Mucosa of rectum (tissue), 2 donors: ENCODE measurements around the gene PTPRK.

Experiments
- H3K27ac ChIP-seq, 2 donors: one replicate each; pipeline ENCODE4 v1.7.0; 2013; ENCODE audit warnings: inconsistent platforms in 2 of 2, low read depth in 2 of 2, low read length in 2 of 2
- H3K27me3 ChIP-seq, 2 donors: one replicate each; pipeline ENCODE4 v1.7.0; 2013; ENCODE audit warnings: low read length in 2 of 2; ENCODE audit not compliant: control insufficient read depth in 2 of 2, insufficient read depth in 2 of 2
- H3K36me3 ChIP-seq, 2 donors: one replicate each; pipeline ENCODE4 v1.7.0; 2013; ENCODE audit warnings: low read length in 2 of 2; ENCODE audit not compliant: control insufficient read depth in 2 of 2, insufficient read depth in 2 of 2
- H3K4me1 ChIP-seq, 2 donors: one replicate each; pipeline ENCODE4 v1.7.0; 2013; ENCODE audit warnings: low read length in 2 of 2, mild to moderate bottlenecking in 1 of 2; ENCODE audit not compliant: control insufficient read depth in 2 of 2, insufficient read depth in 2 of 2
- H3K4me3 ChIP-seq, 2 donors: one replicate each; pipeline ENCODE4 v1.7.0; 2013; ENCODE audit warnings: low read length in 2 of 2
- H3K9ac ChIP-seq, 2 donors: one replicate each; pipeline ENCODE4 v1.7.0; 2013; ENCODE audit warnings: low read length in 2 of 2, low read depth in 1 of 2, mild to moderate bottlenecking in 1 of 2
- H3K9me3 ChIP-seq, 2 donors: one replicate each; pipeline ENCODE4 v1.7.0; 2013; ENCODE audit warnings: low read length in 2 of 2; ENCODE audit not compliant: control insufficient read depth in 2 of 2
- donor health status: healthy.
- donor health status: Normal muscosa, but diverticular disease.

Gene PTPRK

GRCh38 chr6:127956956-127957355, 563.4 kb downstream of the PTPRK start:
- H3K9ac ChIP-seq: no peak overlapping the region
- H3K27ac ChIP-seq: no peak overlapping the region
- no peaks in the 10 kb centered on the region for H3K9me3 ChIP-seq
- H3K27me3 ChIP-seq: no peaks in the 10 kb centered on the region
- H3K36me3 ChIP-seq: no peaks in the 10 kb centered on the region
- no peak overlapping the region for H3K4me3 ChIP-seq
- no peaks in the 10 kb centered on the region for H3K4me1 ChIP-seq

- Histone ChIP-seq H3K27ac (no peak overlapping the region), H3K4me1 (no peaks in the 10 kb centered on the region), H3K4me3 (no peak overlapping the region), H3K36me3 (no peaks in the 10 kb centered on the region), H3K27me3 (no peaks in the 10 kb centered on the region), H3K9ac (no peak overlapping the region), H3K9me3 (no peaks in the 10 kb centered on the region)
Measured at GRCh38 chr6:127956260-127956888, 564.0 kb downstream of the PTPRK start.

GRCh38 chr6:127954082-127954481, 566.3 kb downstream of the PTPRK start:
- Histone ChIP-seq H3K27ac (no peak overlapping the region), H3K4me1 (no peaks in the 10 kb centered on the region), H3K36me3 (no peaks in the 10 kb centered on the region), H3K9ac (no peak overlapping the region), H3K27me3 (no peaks in the 10 kb centered on the region), H3K9me3 (no peaks in the 10 kb centered on the region), H3K4me3 (no peak overlapping the region)

GRCh38 chr6:127952831-127953230, 567.6 kb downstream of the PTPRK start:
- no peak overlapping the region for H3K4me3 ChIP-seq
- H3K27ac ChIP-seq: no peak overlapping the region
- H3K4me1 ChIP-seq: no peaks in the 10 kb centered on the region
- no peaks in the 10 kb centered on the region for H3K36me3 ChIP-seq
- H3K9ac ChIP-seq: no peak overlapping the region
- H3K27me3 ChIP-seq: no peaks in the 10 kb centered on the region
- H3K9me3 ChIP-seq: no peaks in the 10 kb centered on the region

- no peaks in the 10 kb centered on the region for H3K4me1 ChIP-seq
- no peaks in the 10 kb centered on the region for H3K36me3 ChIP-seq
- H3K27ac ChIP-seq: no peak overlapping the region
- H3K27me3 ChIP-seq: no peaks in the 10 kb centered on the region
- no peak overlapping the region for H3K9ac ChIP-seq
- H3K9me3 ChIP-seq: no peaks in the 10 kb centered on the region
- H3K4me3 ChIP-seq: no peak overlapping the region
Measured at GRCh38 chr6:127952176-127952575, 568.2 kb downstream of the PTPRK start.

GRCh38 chr6:127951172-127951917, 569.1 kb downstream of the PTPRK start:
- no peaks in the 10 kb centered on the region for H3K4me1 ChIP-seq
- H3K36me3 ChIP-seq: no peaks in the 10 kb centered on the region
- no peak overlapping the region for H3K9ac ChIP-seq
- H3K4me3 ChIP-seq: no peak overlapping the region
- no peaks in the 10 kb centered on the region for H3K9me3 ChIP-seq
- no peak overlapping the region for H3K27ac ChIP-seq
- H3K27me3 ChIP-seq: no peaks in the 10 kb centered on the region

- Histone ChIP-seq H3K27ac (no peak overlapping the region), H3K36me3 (no peaks in the 10 kb centered on the region), H3K4me3 (no peak overlapping the region), H3K27me3 (no peaks in the 10 kb centered on the region), H3K9ac (no peak overlapping the region), H3K4me1 (no peaks in the 10 kb centered on the region), H3K9me3 (no peaks in the 10 kb centered on the region)
Measured at GRCh38 chr6:127950566-127951145, 569.7 kb downstream of the PTPRK start.

GRCh38 chr6:127949251-127949650, 571.1 kb downstream of the PTPRK start:
- Histone ChIP-seq H3K27ac (no peak overlapping the region), H3K4me1 (no peaks in the 10 kb centered on the region), H3K27me3 (no peaks in the 10 kb centered on the region), H3K36me3 (no peaks in the 10 kb centered on the region), H3K9me3 (no peaks in the 10 kb centered on the region), H3K4me3 (no peak overlapping the region), H3K9ac (no peak overlapping the region)

GRCh38 chr6:127946388-127946787, 574.0 kb downstream of the PTPRK start:
- no peaks in the 10 kb centered on the region for H3K4me1 ChIP-seq
- no peaks in the 10 kb centered on the region for H3K27me3 ChIP-seq
- no peak overlapping the region for H3K4me3 ChIP-seq
- no peaks in the 10 kb centered on the region for H3K36me3 ChIP-seq
- H3K9ac ChIP-seq: no peak overlapping the region
- H3K9me3 ChIP-seq: no peaks in the 10 kb centered on the region
- H3K27ac ChIP-seq: no peak overlapping the region

- Histone ChIP-seq H3K36me3 (no peaks in the 10 kb centered on the region), H3K9ac (no peak overlapping the region), H3K4me1 (no peaks in the 10 kb centered on the region), H3K9me3 (no peaks in the 10 kb centered on the region), H3K27ac (no peak overlapping the region), H3K4me3 (no peak overlapping the region), H3K27me3 (no peaks in the 10 kb centered on the region)
Measured at GRCh38 chr6:127945434-127946097, 574.8 kb downstream of the PTPRK start.
